Stimulated activated CD4-positive, alpha-beta T cell treated with anti-CD3 and anti-CD28 coated beads, Interleukin-4, amount 100 ng/mL, for 1 hour (primary cell): ENCODE data around the gene RGS14.

Experiments
- DNase-seq: peaks from one replicate; pipeline ENCODE4 v3.0.0-alpha.2; 2020

The RGS14 gene

DNA sequence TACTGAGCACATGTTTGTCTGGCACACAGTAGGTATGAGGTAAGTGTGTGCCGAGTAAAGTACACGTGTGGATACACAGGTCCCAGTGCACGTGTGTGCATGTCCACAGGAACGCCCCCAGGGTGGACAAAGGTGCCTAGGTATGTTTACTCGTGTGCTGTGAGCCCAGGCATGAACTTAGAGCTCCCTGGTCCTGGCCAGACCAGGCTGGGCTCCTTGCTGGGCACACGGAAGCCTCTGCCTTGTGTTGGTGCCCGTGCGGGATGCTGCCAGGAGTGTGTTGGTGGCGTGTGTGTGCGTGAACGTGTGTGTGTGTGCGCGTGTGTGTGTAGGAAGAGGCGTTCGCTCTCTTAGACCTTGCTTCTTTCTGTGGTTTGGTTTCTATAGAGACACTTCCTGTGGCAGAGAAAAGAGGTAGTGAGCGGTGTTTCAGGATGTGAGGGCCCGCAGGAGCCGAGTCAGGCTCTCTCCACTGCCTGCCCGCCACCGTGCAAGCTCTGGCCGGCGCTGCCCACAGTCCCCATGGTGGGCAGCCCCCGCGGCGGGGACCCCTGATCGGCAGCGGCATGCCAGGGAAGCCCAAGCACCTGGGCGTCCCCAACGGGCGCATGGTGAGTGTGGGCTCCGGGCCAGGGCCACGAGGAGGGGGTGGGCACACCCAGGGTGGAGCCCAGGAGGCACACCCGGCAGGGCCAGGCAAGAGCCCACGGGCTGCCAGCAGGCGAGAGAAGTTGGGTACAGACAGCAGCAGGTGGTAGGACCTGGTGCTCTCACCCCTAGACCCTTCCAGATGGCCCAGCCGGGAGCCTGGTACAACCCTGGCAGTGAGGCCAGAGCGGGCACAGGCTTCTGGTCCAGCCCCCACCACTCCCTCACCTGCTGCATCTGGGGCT lies at the start of gene RGS14:
Gene RGS14 (plus strand): TSS at position 466 of the 893 bp plus-strand sequence. CDS start 101 bp downstream, at position 567.
- DNase-seq: peak; percentile 59

DNA sequence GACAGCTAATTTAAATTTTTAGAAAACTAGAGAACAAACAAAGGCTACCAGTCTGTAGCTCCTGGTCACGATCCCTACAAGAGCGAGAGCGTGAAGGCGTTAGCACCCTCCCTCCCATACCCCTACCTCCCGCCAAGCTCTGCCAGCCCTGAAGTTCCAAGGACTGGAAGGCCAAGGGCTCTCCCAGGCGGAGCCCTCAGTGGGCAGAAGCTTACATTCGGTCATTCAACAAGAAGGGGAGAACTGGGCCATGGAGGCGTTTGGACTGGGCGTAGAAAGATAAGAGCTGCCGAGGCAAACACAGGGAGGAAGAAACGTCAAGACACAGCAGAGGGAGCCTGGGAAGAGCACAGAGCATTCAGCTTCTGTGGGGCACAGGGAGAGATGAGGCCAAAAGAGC lies 49.0 kb upstream of the RGS14 start:
- DNase-seq: no peak

- DNase-seq: peak; percentile 70
Observed at GRCh38 chr5:177309351-177310191, 48.2 kb upstream of the RGS14 start.

GRCh38 chr5:177310332-177310731 lies 47.4 kb upstream of the RGS14 start:
- DNase-seq: no peak

- no peak for DNase-seq
Observed at GRCh38 chr5:177310757-177311391, 46.9 kb upstream of the RGS14 start.

DNA sequence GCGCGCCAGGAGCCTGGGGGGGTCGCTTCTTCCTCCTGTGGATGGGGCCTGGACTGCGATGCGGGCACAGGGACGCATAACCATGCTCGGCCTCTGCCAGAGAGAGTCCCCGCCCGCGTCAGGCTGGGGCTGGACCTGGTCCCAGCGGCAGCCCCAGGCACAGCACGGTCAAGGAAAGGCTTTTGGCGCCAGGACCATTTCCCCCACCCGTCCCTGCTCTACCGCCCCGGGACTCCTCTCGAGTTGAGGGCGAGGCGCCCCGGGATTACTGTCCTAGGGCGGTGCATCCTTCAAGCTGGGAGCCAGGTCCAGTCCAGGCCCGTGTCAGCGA lies 46.4 kb upstream of the RGS14 start:
- DNase-seq: no peak

- peak; percentile 97 for DNase-seq
Observed at GRCh38 chr5:177311723-177312648, 45.7 kb upstream of the RGS14 start, which contains the start of gene MXD3. Gene MXD3 (minus strand): TSS chr5:177311898. CDS start chr5:177311830, 68 bp downstream.

DNA sequence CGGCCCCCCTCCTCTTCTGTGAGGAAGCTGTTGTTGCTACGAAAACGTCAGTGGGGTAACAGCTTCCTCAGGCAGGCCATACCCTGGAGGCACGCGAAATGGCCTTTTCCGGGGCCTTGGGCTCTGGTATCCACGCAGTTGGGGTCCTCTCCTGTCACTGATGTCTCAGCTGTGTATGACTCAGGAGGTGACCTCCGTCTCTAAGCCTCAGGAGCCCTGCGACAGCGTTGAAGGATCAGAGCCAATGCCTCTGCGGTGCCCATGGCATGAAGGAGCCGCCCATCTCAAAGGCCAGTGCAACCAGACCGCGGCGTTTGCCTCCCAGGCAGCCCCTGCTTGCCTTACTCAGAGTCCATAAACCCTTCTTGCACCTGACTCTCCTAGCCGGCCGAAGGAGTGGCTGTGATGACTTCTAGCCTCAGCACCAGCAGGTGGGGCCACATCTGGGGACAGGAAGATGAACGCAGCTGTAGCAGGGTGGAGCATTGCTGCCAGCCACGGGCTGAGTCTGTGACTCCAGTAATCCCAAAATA lies 45.0 kb upstream of the RGS14 start:
- no peak for DNase-seq

DNA sequence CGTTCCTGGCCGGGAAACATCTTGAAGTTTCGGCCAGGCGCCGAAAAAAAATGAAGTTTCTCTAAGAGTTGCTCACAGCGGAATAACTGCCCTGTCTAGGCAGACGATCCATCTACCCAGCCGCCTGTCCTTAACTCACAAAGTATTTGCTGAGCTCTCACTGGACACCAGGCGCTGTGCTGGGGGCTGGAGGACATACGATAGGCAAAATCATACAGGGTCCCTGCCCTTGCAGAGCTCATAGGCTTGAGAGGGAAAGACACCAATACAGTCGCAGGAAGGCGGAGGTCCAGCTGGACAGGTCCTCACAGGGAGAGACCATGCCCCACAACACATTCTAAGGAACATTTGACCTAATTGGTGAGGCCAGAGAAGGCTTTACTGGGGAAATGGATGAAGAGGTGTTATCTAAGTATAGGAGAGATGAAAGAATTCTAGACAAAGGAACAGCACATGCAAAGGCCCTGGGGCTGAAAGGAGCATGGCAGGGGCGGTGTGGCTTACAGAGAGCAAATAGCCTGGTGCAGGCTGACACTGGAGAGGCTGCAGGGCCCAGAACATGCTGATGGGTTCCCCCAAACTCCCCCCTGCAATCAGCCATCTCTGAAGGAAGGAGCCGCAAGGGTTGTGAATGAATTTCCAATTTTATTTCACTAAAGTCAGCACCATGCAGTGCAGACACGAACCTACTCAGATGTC lies 44.0 kb upstream of the RGS14 start:
- DNase-seq: no peak

- DNase-seq: no peak
Observed at GRCh38 chr5:177314376-177315342, 43.1 kb upstream of the RGS14 start.

DNA sequence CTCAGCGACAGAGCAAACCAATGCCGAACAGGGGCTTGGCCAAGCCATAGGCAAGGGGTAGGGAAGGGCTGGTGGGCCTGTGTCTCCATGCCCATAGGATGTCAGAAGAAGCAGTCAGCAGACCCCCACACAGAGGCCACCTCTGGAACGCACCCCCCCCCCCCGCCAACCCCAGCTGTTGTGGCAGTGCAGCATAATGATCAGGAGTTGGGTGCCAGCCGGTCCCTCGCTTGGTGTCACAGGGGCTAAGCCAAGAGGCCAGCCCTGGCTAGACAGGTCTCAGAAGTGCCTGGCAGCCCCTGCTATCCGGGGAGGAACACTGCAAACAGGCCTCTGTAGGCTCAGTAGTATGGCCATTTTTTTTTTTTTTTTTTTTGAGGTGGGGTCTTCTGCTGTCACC lies 42.3 kb upstream of the RGS14 start:
- DNase-seq: no peak

GRCh38 chr5:177316005-177316404 lies 41.7 kb upstream of the RGS14 start:
- no peak for DNase-seq

GRCh38 chr5:177317959-177318377 lies 39.8 kb upstream of the RGS14 start:
- DNase-seq: peak; percentile 72

- DNase-seq: no peak
Observed at GRCh38 chr5:177319913-177320588, 37.7 kb upstream of the RGS14 start.

- no peak for DNase-seq
Observed at GRCh38 chr5:177320879-177321278, 36.8 kb upstream of the RGS14 start.

DNA sequence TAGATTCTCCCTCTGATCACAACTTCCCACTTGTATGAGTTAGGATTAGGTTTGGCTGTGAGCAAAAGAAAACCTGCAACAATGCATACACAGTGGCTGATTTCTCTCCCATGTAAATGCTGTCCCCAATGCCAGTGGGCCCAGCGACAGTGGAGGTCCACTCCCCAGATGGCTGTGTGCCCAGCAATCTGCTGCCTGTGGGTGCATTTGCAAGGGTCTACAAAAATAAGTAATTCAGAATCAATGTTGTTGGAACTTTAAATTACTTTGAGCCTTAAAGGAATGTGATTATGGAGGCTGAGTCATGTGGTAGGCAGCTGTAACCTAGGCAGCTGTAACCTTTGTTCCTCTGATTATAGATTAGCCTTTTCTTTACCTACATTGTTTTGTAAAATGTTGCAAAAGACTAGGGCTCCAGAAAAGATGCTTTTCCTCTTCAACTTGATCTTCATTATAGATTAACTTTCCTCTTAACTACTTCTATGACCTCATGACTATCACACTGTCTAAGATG lies 31.8 kb upstream of the RGS14 start:
- no peak for DNase-seq

DNA sequence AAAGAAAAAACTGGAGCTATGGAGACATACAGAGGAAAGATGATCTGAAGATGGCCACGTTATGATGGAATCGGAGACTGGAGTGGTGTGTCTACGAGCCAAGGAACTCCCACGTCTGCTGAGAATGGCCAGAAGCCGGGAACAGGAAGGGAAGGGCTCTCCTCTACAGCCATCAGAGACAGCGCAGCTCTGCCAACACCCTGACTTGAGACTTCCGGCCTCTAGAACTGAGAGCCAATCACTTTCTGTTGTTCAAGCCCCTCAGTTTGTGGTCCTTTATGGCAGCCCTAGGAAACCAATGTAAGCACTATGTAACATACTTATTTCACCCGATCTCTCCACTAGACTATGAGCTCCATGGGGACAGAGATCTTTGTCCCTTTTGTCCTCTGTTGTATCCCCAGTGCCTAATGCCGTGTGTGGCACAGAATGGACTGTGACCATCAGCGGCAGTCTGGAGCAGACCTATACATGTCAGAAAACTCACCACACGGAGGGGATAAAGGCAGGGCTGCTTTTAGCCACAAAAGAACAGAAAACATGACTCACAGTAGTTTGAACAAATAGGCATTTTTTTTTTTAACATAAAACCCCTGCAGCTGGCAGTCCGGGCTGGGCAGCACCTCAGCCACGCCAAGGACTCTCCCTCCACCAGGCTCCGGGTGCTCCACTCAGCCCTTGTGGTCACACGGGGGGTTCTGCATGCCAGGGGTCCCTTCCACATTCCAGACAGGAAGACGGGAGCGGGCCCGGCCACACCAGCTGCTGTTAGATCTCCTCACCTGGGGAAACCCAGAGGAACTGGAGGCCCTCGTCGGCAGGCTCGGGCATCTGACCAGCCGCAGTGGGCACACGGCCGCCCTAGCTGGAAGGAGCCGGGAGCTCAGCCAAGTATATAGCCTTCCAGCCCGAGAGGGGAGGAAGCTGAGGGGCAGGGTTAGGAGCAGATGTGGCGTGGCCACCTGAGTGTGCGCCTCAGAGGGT lies 29.9 kb upstream of the RGS14 start:
- DNase-seq: no peak
